Fibroblast of gingiva (primary cell): ENCODE results near the gene ATP8B4.

ENCODE experiments used
- DNase-seq: peaks from one replicate; pipeline ENCODE4 v3.0.0-alpha.2; 2011; ENCODE audit warnings: low read depth

The ATP8B4 gene

DNA sequence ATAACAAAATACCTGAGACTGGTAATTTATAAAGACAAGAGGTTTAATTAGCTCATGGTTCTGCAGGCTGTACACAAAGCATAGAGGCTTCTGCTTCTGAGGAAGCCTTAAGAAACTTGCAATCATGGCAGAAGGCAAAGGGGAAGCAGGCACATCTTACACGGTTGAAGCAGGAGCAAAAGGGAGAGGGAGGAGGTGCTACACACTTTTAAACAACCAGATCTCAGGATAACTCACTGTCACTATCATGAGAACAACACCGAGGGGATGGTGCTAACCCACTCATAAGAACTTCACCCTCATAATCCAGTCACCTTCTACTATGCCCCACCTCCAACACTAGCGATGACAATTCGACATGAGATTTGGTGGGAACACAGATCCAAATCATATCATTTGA, 54.4 kb downstream of the ATP8B4 start:
- no peak for DNase-seq

DNA sequence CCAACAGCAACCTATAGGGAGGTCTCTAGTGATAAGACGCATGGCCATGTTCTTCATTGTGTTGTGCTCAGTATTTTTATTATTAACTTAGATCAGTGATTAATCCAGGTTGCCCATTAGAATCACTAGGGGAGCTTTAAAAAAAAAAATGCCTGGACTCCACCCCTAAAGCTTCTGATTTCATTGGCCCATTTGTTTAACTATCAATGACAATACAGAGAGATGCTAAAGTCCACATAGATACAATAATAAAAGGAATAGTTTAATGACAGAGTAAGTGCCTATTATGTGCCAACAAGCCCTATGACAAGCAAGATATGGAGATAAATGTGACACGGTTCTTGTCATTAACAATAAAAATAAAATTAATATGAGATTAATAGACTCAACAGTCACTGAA, 55.8 kb downstream of the ATP8B4 start:
- DNase-seq: no peak

DNA sequence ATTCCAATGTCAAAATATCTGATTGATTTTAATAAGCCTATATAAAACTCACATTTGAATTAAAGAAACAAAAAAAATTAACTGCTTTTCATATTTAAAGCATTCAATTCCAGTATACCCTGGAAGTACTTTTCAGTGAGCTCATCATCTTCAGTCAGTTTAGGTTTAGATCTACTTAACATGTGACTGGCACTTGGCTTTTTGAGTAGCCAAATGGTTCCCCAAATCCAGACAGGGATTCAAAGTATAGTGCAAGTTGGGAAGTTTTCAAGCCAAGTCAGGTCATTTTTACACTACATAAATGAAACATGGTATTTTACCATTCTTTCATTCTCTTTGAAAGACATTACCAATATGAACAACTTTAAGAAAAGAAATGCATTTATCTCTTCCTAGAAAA, 57.5 kb downstream of the ATP8B4 start:
- no peak for DNase-seq

DNA sequence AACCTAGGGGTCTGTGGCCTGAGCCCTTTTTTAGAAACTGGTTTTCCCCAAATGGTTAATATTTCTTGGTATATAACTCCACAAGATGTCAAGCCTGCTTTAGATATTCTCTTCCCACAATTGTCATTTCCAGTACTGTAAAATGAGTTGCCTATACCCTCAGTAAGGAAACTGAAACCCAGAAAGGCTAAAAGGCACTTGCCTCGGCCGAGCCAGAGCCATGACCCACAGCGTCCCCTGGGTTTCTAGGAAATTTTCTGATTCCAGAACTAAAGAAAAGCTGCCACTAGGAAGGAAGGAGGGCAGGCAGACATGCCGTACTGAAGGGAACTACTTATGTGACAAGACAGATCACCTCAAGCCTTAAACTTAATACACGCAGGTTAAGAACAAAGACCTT, 59.1 kb downstream of the ATP8B4 start:
- peak; percentile 6 for DNase-seq

DNA sequence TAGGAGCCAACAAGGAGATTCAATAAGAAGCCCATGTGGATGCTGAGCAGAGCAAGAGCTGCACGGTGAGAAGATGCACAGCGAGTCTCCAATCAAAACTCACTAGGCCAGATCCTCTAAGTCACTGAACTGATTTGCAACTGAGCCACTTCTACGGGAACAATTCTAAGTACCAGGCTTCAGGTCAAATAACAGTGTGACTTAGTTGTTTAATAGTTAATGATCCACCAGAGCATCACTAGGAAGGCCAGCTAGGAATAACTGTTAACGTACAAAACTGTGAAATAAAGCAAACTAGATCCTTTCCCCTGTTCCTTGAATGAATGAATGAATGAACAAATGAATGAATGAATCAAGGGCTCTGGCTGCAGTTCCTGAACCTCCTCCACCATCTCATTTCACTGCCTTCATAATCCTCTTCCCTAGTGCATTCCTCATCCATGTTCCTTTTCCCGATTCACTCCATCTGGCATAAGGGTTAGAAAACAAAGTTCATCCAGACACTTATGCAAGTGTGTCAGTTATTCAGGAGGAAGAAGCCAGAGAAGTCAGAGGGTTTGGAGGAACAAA, 59.7 kb downstream of the ATP8B4 start:
- no peak for DNase-seq

DNA sequence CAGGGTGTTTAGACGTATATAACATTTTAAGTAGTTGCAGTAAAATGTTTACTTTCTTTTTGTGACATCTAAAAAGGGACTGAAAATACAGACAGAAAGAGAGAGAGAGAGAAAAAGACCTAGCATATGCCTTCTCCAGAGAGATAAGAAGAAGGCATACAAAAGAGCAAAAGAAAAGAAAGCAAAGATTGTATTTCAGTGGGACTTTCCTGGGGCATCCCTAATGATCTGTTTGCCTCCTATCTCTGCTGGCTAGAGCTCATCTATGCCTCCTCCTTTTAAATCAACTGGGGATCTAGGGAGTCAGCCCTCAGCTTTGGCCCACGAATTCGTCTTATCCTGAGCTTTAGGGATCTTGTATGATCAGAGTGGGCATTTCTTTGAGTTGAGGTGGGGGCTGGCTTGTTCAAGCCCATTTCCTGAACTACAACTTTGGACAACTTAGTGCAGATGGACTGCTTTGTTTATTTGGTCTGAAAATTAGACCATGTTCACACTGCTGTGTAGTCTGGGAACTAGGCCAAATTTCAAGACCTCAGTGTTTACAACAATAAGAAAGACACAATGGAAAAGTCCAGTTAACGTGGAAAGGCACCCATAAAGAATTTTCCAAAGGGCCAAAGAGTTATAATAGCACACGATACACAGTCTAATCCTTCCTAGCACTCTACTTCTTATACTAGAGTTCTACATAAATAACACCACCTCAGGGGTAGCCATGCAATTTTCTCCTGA, 61.0 kb downstream of the ATP8B4 start:
- DNase-seq: peak; percentile 61

DNA sequence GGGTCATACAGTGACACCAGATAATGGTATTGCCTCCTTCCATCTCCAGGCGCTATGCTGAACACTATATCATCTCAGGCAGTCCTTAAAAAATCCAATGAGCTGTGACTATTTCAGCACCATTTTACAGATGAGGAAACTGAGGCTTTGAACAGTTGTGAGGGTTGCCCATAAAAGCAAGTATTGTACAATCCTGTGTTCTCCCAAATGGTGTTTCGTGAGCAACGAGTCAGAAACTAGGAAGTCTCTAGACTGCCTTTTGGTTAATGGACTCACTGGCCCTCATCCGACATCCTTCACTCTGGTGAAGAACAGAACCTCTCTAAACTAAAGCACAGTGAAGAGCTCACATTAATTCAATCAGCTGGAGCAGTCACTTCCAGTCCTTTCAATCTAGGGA, 61.8 kb downstream of the ATP8B4 start:
- no peak for DNase-seq

DNA sequence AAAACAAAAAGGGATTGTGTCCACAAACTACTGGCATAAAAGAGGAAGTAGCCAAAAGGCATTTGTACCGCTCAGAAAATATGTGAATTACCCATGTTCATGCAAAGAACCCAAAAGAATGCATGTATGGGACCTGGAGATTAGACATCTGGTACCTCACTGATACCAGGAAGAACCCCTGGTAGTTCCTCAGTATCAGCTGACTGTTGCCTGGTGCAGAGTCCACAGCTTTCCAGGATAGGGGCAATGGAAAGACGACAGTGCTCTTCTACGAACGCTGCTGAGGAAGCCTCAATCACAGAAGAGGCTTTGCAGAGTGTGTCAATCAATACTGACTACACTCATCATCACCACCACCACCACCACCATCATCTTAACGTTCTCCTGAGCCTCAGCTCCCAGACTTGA, 63.3 kb downstream of the ATP8B4 start:
- no peak for DNase-seq

DNA sequence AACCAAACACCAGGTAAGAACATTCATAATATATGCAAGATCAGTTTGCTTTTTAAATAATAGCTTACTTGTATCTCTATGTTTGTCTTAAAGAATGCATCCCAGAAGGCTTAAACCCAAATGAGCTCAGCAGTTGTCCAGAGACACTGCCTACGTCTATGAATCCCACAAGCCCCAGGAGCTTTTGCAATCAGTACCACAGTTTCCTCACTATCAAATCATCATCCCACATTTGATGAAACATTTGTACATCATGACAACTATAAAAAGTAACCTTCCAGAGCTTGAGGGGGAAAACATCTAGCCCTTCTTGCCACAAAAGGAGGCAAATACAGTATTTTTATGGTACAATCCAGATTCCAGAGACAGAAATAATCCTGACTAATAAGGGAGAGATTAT, 63.7 kb downstream of the ATP8B4 start:
- peak; percentile 95 for DNase-seq

DNA sequence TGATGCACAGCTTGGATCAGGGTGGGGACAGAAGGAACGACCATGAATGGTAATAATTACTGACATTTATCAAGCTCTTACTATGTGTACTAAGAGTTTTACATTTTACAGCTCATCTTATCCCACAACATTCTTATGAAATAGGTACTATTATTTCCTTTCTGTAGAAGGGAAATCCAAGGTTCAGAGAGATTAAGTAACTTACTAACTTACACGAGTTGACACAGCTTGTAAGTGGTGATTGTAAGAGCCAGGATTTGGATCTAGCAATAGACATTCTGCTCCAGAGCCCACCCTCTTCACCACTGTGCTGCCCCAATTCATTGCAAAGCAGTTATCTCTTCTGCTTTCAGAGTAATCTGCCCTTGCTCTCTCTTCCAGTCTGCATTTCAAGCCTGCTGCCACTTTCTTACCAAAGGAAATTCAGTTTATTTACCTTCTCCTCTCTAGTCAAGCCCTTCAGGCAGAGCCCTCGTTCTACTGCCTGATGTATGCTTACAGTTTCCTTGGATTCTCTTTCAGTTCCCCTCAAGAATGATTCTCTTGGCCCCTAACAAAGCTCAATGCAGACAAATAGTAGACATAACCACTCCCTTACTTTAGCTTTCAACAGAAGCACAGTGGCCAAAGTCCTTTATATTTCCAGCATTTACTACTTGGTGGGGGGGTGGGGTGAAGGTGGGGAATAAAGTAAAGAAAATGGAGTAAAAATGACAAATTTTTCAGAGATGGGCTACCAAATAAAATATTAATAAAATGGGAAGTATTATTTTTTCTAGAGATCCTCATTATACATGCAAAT, 65.8 kb downstream of the ATP8B4 start:
- DNase-seq: no peak

DNA sequence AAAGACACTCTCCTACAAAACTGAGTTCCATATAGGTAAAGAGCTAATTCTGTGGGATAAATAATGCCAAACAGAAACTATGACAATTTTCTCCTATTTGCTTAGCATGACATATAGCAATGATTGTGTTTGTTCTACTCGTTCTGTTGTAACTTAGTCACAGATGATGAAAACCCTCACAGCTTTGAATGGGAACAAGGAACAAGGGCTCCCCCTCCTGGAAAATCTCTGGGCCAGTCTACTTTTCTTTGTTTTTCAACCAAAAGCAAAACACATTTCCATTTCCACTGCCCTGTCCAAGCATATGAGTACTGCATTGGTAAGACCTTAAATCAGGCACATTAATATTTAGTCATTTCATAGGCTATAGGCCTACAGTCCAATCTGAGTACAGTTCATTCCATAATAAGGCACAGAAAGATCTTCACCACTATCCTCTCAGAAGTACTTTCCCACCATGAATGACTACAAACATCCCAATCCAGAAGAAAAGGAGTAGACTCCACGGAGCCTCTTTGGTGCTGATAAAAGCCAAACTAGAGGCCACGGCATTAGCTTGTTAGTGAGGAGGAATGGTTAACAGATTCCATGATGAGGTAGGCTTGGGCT, 67.1 kb downstream of the ATP8B4 start:
- DNase-seq: peak; percentile 86

DNA sequence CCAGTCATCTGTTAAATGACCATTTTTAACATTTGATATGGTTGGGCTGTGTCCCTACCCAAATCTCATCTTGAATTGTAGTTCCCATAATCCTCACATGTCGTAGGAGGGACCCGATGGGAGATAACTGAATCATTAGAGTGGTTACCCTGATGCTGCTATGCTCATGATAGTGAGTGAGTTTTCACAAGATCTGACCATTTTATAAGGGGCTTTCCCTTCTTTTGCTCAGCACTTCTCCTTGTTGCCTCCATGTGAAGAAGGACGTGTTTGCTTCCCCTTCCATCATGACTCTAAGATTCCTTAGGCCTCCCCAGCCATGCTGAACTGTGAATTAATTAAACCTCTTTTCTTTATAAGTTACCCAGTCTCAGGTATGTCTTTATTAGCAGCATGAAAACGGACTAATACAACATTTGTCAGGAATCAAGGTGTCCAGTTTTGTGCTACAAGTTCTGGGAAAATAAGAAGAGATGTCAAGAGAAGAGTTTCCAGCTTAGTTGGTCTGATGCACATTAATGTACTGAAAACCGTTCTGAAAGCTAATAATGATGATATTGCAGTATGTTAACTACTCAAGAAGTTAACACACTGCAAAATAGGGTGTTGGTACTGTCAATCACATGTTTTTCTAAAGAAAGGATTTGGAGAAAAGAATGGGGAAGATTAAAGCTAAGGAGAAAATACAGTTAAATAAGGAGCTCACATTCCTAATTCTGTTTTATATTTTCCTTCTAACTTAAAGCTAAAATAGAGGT, 67.9 kb downstream of the ATP8B4 start:
- no peak for DNase-seq

DNA sequence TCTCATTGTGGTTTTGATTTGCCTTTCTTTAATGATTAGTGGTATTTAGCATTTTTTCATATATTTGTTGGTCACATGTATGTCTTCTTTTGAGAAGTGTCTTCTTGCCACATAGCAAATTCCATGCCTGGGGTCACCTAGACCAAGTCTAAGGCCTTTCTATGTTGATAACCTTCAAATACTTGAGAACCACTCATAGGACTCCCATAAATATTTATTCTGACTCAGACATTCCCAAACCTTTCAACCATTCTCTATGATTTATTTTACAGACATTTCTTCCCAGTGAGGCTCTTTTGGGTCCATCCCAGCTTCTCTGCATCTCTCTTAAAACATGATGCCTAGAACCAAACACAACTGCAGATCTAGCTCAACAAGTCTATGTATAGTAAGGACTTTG, 69.2 kb downstream of the ATP8B4 start:
- no peak for DNase-seq

DNA sequence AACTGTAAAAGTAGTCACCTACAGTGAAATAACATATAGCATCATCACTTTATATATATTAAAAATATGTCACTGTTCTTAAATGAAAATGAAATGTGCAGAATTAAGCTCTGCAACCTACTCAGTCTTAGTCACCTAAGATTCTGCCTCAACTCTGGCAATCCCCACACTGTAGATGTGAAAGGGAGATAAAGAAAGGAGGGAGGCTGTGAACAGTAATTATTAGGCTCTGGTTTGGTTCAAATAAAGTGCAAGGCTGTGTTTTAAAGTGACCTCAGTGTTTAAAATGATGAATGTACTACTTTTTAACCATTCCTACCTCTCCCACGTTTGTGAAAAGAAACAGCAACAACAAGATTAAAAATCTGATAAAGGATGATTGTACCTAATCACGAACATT, 72.2 kb downstream of the ATP8B4 start:
- DNase-seq: no peak

DNA sequence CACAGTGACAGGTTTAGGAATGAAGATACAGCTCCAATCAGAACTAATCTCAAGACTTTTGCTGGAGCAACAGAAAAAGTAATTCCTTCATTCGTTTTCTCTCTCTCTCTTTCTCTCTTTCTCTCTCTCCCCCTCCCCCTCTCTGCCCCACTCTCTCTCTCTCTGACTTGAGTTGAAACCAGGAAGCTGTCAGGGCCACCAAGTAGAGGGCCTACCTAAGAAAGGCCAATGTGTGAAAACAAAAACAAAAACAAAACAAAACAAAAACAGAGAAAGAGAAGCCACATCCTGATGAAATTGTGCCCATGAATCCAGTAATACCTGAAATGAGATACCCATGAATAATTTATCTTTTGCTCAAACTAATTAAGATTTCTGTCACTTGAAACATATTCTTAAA, 72.9 kb downstream of the ATP8B4 start:
- no peak for DNase-seq

DNA sequence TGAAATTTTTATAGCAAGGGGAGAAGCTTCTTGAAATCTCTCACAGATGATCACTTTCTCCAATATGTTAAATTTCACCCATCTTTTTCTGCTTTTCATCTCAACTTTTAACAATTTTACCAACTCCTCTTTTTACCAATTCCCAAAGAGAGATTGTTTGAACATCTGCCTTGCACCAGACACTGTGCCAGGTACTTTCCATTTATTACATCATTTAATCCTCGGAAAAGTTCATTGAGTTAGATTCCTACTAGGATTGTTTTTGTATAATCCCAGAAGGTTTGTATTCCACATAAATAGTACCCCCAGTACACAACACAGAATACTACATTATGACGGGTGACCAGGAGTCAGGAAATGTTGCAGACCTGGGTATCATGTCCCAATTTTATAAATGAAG, 74.1 kb downstream of the ATP8B4 start:
- DNase-seq: no peak

DNA sequence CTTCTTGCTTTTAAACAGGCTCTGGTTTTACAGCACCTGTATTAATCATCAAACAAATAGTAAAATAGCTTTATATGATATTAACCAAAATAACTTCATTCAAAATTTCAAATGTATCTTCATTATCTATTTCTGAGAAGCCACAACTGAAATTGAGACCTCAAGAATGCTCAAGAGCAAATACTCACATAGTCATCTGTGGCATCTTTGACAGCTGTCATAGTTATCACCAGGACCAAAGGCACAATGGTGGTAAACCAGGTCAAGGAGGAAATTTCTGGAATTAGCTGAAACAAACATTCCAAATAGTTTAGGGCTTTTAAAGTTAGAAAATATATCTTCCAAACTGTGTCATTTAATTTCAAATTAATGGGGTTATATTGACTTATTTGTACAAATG, 74.6 kb downstream of the ATP8B4 start:
- DNase-seq: no peak

DNA sequence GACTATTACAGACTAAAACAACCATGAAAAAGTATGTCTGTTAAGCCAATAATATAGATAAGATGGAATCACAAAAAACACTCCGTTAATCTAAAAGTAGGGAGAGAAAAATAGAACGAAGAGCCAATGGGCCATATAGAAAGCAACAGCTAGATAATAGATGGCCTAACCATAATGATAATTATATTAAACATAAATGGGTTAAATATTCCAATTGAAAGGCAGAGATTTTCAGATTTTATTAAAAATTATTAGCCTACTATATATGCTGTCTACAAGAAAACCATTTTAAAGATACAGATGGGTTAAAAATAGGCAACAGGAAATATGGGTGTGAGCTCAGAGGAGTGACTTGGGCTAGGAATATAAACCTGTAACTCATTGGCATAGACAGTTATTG, 76.3 kb downstream of the ATP8B4 start:
- no peak for DNase-seq

DNA sequence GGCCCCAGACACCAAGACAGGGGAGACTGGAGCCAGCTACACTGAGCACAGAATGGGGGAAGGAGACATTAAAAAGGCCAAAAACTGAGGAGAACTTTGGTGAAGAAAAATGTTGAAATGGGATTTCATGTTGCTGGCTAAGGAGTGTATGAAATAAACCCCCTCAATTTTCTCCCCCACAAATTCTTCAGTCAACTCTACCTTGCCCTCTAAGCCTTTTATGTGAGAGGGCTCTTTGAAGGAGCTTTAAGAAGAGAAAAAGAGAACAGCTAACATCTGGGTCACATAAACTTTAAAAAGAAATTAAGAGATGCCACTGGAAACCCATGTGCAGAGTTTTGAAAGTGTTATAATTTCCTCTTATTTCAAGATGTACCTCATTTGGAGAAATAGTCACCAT, 88.6 kb downstream of the ATP8B4 start:
- DNase-seq: no peak

DNA sequence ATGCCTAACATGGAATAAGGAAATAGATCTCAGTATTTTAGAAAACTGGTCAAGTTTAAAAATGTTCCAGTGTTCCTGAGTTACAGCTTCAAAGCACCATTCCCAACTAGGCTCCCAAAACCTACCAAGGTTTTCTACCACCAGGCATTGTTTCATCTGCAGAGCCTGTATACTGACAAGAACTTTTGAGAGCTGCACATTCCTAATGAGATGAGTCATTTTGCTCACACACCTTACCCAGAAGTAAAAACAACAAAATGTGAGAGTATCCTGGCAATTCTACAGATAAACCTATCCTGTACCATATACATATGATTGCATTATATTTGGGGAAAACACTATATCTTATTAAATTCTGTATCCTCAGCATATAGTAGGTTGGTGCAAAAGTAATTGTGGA, 90.7 kb downstream of the ATP8B4 start:
- no peak for DNase-seq

DNA sequence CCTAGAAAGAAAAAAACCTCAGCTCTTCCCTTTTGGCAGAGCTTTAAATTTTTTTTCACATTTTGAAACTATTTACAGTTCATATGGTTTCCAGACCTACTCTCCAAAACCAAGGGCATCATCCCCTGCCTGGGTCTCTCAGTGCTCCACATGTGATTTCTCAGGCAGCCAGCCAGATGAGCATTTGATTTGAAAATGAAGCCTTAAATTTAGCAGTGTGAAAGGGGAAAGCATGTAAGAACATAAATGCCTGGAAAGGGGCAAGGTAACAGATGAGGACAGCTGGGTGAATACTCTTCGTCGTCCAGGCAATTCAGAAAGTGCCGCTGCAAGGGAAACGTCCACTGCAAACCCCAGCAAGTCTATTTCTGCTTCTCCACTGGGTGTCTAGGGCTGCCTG, 94.8 kb downstream of the ATP8B4 start:
- DNase-seq: peak; percentile 45

DNA sequence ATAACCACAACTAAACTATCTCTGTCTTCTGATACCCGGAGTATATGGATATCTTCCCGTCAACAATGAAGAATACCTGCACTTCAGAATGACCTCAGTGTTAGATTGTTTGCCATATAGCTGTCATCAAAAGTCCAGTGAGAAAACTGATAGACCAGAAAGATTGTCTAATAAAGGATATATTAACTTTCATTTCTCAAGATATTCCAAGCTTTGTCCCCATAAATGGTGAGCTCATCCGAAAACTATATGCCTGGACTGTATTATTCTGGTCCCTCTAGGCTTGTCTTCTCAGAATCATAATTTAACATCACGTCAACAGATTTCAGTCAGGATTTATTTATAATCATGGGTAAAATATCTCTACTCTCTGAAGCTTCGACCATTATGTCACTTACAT, 100.5 kb downstream of the ATP8B4 start:
- DNase-seq: no peak
